Psoas muscle (tissue), 8 donors: ENCODE results near the gene KIF23. TPM values are rescaled to one million over a fixed set of nuclear protein-coding genes. Genes with fewer than 3 reads are reported as not detected.

Experiments used
- ATAC-seq, 4 donors: fragments of 200-7000 bp; cut with Tn5 transposase; one replicate each; pipeline ENCODE4 v1.9.1; 2020; ENCODE audit warnings: moderate library complexity in 3 of 4, mild to moderate bottlenecking in 2 of 4
- DNase-seq, 2 donors: peaks; one replicate each; pipeline ENCODE4 v3.0.0-alpha.2; 2020
- H3K27ac ChIP-seq: fragments of 200-600 bp; one replicate; pipeline ENCODE4 v1.8.0; 2022
- H3K27me3 ChIP-seq, 3 donors: fragments of 200-600 bp in 1 of 3; one replicate each; pipeline versions ENCODE4 v1.6.1 to v1.8.0; 2013 to 2022; ENCODE audit warnings: low read length in 2 of 3, mild to moderate bottlenecking in 2 of 3, moderate library complexity in 1 of 3; ENCODE audit not compliant: insufficient read depth in 3 of 3
- H3K36me3 ChIP-seq, 2 donors: fragments of 200-600 bp in 1 of 2; one replicate each; pipeline versions ENCODE4 v1.6.1 to v1.8.0; 2013 to 2022; ENCODE audit warnings: low read depth in 1 of 2, mild to moderate bottlenecking in 1 of 2, moderate library complexity in 1 of 2; ENCODE audit not compliant: insufficient read depth in 1 of 2
- H3K4me1 ChIP-seq: fragments of 200-600 bp; one replicate; pipeline ENCODE4 v1.8.0; 2022
- H3K4me3 ChIP-seq: fragments of 200-600 bp; one replicate; pipeline ENCODE4 v1.8.0; 2022; ENCODE audit warnings: mild to moderate bottlenecking
- H3K9me3 ChIP-seq: fragments of 200-600 bp; one replicate; pipeline ENCODE4 v1.8.0; 2022
- WGBS, 3 donors: extraction: QIAGEN DNeasy Blood & Tissue Kit; methylation state at CpG; one replicate each; pipeline versions ENCODE4 v1.1.6 to v1.1.7; 2013; 5-methylcytosine and 5-hydroxymethylcytosine counted together
- intact Hi-C, 2 donors: fragments of 100-400 bp; cut with DNase I; formaldehyde crosslinking; loops; one replicate each; pipeline versions ENCODE4 v1.11.0 to v1.14.2; 2022
- polyA plus RNA-seq, 3 donors: library from polyadenylated mRNA; stranded (reverse); fragments of 200-250 nt; gene quantifications; one replicate each; pipeline ENCODE4 v1.2.3, GENCODE V29; 2013
- total RNA-seq, 4 donors: library from RNA; stranded (reverse); fragmentation: NEBNext Ultra II Directional in 2 of 4; extraction: Animal tissue kit (Norgen Biotek cat#: 25700) in 2 of 4; gene quantifications; one replicate each; pipeline versions ENCODE4 v1.2.1 to v1.2.4, GENCODE V29; 2021 to 2023
- TF ChIP-seq, protein P1 (sequence below): fragments of 200-600 bp; IDR thresholded peaks from one replicate; pipeline ENCODE4 v1.8.0; 2022; ENCODE audit warnings: antibody characterized with exemption
- donor health status: healthy with polysubstance abuse.
- donor health status: DM: no; HTN: no; CAD: no; lungs with moderate emphysema.
- donor health status: Bipolar disorder and iron deficiency.
- donor health status: healthy.
- donor health status: DM: yes; HTN: yes; CAD: no.
- donor health status: DM: no; HTN: no; CAD: no.
- donor health status: DM: no; HTN: no; CAD: no.
- donor health status: DM: yes; HTN: yes; CAD: no.

The KIF23 gene
- total and polyA plus RNA-seq, 7 donors, result 0.04 to 0.69 (median 0.41) TPM; not detected in 1

DNA sequence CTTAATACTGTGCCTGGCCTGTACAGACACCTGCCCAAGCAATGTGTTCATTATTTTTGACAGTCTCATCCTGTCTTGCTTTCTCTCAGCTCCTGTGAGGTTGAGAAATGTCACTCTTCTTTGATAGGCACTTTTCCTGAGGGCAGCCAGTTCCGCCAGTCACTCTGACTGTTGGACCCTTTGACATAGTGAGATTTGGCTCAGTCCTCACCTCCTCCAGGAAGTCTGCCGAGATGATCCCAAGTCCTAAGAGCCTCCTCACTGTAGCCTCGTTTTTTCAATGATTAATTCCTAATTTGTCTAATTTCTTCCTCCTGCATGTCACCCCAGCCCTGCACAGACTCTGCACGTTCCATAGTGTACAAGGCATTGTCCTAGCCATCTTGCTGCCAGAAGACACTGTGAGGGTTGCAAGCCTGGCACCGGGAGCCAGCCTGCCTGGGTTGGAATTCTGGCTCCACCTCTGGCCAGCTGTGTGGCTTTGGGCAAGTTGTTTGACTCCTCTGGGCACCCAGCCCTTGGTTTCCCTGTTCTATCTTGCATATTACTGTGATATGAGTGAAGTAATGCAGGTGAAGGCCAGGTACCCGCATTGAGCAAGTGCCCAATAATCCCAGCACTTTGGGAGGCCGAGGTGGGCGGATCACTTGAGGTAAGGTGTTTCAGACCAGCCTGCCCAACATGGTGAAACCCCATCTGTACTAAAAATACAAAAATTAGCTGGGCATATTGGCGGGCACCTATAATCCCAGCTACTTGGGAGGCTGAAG lies 62.7 kb downstream of the KIF23 start:
- H3K4me3 ChIP-seq, result no peak overlapping the region
- no peaks in the 10 kb centered on the region for H3K36me3 ChIP-seq
- 80 to 85% (median 82%) methylated on average over 9 of the region's 9 CpGs for WGBS, 3 donors
- TF ChIP-seq, protein P1, sequence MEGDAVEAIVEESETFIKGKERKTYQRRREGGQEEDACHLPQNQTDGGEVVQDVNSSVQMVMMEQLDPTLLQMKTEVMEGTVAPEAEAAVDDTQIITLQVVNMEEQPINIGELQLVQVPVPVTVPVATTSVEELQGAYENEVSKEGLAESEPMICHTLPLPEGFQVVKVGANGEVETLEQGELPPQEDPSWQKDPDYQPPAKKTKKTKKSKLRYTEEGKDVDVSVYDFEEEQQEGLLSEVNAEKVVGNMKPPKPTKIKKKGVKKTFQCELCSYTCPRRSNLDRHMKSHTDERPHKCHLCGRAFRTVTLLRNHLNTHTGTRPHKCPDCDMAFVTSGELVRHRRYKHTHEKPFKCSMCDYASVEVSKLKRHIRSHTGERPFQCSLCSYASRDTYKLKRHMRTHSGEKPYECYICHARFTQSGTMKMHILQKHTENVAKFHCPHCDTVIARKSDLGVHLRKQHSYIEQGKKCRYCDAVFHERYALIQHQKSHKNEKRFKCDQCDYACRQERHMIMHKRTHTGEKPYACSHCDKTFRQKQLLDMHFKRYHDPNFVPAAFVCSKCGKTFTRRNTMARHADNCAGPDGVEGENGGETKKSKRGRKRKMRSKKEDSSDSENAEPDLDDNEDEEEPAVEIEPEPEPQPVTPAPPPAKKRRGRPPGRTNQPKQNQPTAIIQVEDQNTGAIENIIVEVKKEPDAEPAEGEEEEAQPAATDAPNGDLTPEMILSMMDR, result no peak
- no peak for DNase-seq
- intact Hi-C loops, result loop anchor here in 1 of 2 donors (5.0 kb wide), 1 partner anchor 1010 kb away; no protein-coding TSS in a partner anchor
- no peak for ATAC-seq
- H3K27me3 ChIP-seq, result no peaks in the 10 kb centered on the region
- no peaks in the 10 kb centered on the region for H3K9me3 ChIP-seq
- H3K27ac ChIP-seq, result no peak overlapping the region
- H3K4me1 ChIP-seq, result no peaks in the 10 kb centered on the region

DNA sequence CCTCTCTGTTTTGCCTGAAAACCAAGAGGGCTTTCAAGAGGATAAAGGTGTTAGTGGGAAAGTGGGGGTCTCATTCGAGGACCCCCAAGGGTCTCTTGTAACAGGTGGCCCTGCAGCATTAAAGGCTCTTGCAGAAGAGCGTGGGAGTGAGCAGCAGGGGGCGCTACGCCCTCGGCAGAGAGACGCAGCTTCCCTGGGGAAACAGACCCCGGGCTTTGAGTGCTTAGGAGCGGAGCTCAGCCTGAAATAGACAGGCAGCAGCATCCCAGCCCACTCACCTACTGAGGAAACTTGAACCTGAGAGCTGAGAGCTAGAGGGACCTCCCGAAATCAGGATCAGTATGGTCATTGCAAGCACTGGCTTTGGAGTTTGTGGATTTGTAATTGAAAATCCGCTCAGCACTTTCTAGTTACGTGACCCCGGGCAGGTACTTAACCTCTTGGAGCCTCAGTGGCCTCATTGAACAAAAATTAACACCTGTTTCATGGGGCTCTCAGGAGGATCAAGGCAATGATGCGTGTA lies 64.2 kb downstream of the KIF23 start:
- 31 to 33% (median 33%) methylated on average over 13 of the region's 13 CpGs for WGBS, 3 donors
- ATAC-seq (peak in 3 of 4 donors; percentile 56 to 67 (median 56)), DNase-seq (peak in 1 of 2 donors; percentile 34)
- Histone ChIP-seq H3K9me3 (no peaks in the 10 kb centered on the region), H3K36me3 (no peaks in the 10 kb centered on the region), H3K4me1 (no peaks in the 10 kb centered on the region), H3K27ac (no peak overlapping the region), H3K4me3 (no peak overlapping the region), H3K27me3 (no peaks in the 10 kb centered on the region)
- TF ChIP-seq, protein P1, result peak; percentile 77
- intact Hi-C loops, result loop anchor here (2.0 to 5.0 kb wide), 2 partner anchors 1009 to 1010 kb away; no protein-coding TSS in a partner anchor

DNA sequence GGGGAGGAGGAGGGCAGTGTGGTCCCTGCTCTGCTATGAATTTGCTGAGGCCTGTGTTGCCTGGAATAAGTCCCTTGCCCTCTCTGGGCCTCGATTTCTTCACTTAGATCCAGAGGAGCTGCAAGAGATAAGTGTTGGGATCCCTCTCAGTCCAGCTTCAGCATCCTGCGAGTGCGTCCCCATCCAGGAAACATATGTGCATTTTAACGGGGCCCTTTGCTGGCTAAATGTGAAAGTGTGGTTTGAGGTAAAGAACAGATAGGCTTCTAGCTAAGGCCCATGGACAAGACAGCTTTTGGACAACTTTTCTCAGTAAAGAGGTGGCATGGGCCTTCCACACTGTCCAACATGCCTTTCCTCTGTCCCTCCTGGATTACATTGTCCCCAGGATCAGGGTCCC lies 64.9 kb downstream of the KIF23 start:
- ATAC-seq (no peak), DNase-seq (no peak)
- Histone ChIP-seq H3K4me1 (no peaks in the 10 kb centered on the region), H3K4me3 (no peak overlapping the region), H3K36me3 (no peaks in the 10 kb centered on the region), H3K9me3 (no peaks in the 10 kb centered on the region), H3K27me3 (no peaks in the 10 kb centered on the region), H3K27ac (no peak overlapping the region)
- 87 to 94% (median 90%) methylated on average over 4 of the region's 4 CpGs for WGBS, 3 donors
- intact Hi-C loops, result loop anchor here (2.0 to 5.0 kb wide), 2 partner anchors 1008 to 1010 kb away; no protein-coding TSS in a partner anchor
- TF ChIP-seq, protein P1, result no peak

DNA sequence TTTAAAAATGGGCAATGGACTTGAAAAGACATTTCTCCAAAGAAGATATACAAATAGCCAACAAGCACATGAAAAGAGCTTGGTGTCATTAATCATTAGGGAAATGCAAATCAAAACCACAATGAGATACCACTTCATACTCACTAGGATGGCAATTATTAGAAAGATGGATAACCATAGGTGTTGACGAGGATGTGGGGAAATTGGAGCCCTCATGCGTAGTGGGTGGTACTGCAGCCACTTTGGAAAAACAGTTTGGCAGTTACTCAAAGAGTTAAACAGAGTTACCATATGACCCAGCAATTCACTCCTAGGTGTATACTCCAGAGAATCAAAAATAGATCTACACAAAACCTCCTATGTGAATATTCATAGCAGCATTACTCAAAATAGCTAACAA lies 65.8 kb downstream of the KIF23 start:
- 94 to 100% (median 100%) methylated on average over 2 of the region's 2 CpGs for WGBS, 3 donors
- DNase-seq (no peak), ATAC-seq (no peak)
- no peak overlapping the region for H3K4me3 ChIP-seq
- TF ChIP-seq, protein P1, result no peak
- no peaks in the 10 kb centered on the region for H3K4me1 ChIP-seq
- H3K27ac ChIP-seq, result no peak overlapping the region
- intact Hi-C loops, result loop anchor here (2.0 to 5.0 kb wide), 2 partner anchors 1007 to 1009 kb away; no protein-coding TSS in a partner anchor
- no peaks in the 10 kb centered on the region for H3K36me3 ChIP-seq
- no peaks in the 10 kb centered on the region for H3K9me3 ChIP-seq
- no peaks in the 10 kb centered on the region for H3K27me3 ChIP-seq
